Measurements from ENCODE around the gene LRRC37B.
"Not testable (repeated sequence)": the region's sequence is repeated elsewhere in the genome, so short reads cannot be mapped to it uniquely, and the experiment has no call there.

GRCh38 chr17:32041306-32041875, 34.2 kb downstream of the LRRC37B start:
- not testable (repeated sequence) for TF ChIP-seq CTCF (IDR thresholded peaks at IDR 0.05 in 4 of 5, conservative IDR thresholded peaks at IDR 0.05 in 1 of 5); POLR2A (IDR thresholded peaks at IDR 0.05)
